Large intestine (tissue), 3 donors: ENCODE measurements around the gene AQP12A. TPM values are rescaled to one million over a fixed set of nuclear protein-coding genes. Genes with fewer than 3 reads are reported as not detected.

Experiments used
- DNase-seq, 2 donors: peaks; one replicate each; pipeline versions ENCODE4 v3.0.0 to v3.0.0-alpha.2; 2013
- H3K27ac ChIP-seq: one replicate; pipeline ENCODE4 v1.5.1; 2013; ENCODE audit warnings: low read length
- H3K27me3 ChIP-seq: 2 replicates; pipeline ENCODE4 v1.6.1; 2013; ENCODE audit warnings: low read length; ENCODE audit not compliant: control insufficient read depth, insufficient read depth
- H3K36me3 ChIP-seq: 2 replicates; pipeline ENCODE4 v1.6.1; 2013; ENCODE audit warnings: low read length; ENCODE audit not compliant: control insufficient read depth, insufficient read depth
- H3K4me1 ChIP-seq: one replicate; pipeline ENCODE4 v1.6.1; 2013; ENCODE audit warnings: low read length; ENCODE audit not compliant: control insufficient read depth, insufficient read depth
- H3K4me3 ChIP-seq: one replicate; pipeline ENCODE4 v1.5.1; 2013; ENCODE audit warnings: low read length
- H3K9me3 ChIP-seq: one replicate; pipeline ENCODE4 v1.6.1; 2013; ENCODE audit warnings: mild to moderate bottlenecking, low read depth, low read length, moderate library complexity; ENCODE audit not compliant: control insufficient read depth
- WGBS: methylation state at CpG from one replicate; pipeline ENCODE4 v1.1.5; 2013; ENCODE audit warnings: low lambda C conversion rate; ENCODE audit not compliant: insufficient coverage; 5-methylcytosine and 5-hydroxymethylcytosine counted together
- polyA plus RNA-seq: library from polyadenylated mRNA; unstranded; fragments of 120-200 nt; gene quantifications from one replicate; pipeline ENCODE4 v1.2.1, GENCODE V29; 2013

The AQP12A gene
- polyA plus RNA-seq, 1 donor: 5.0 TPM

GRCh38 chr2:240732911-240733622, 41.4 kb downstream of the AQP12A start:
- no peak overlapping the region for H3K27ac ChIP-seq
- no CpG with 5 or more reads among the region's 10 CpGs for WGBS
- no peak overlapping the region for H3K4me3 ChIP-seq
- H3K4me1 ChIP-seq: no peaks in the 10 kb centered on the region
- DNase-seq: no peak
- no peaks in the 10 kb centered on the region for H3K36me3 ChIP-seq
- no peaks in the 10 kb centered on the region for H3K27me3 ChIP-seq
- H3K9me3 ChIP-seq: no peaks in the 10 kb centered on the region

GRCh38 chr2:240733803-240734495, 42.3 kb downstream of the AQP12A start:
- Histone ChIP-seq H3K4me1 (no peaks in the 10 kb centered on the region), H3K36me3 (no peaks in the 10 kb centered on the region), H3K27ac (no peak overlapping the region), H3K27me3 (no peaks in the 10 kb centered on the region), H3K9me3 (no peaks in the 10 kb centered on the region), H3K4me3 (no peak overlapping the region)
- no CpG with 5 or more reads among the region's 24 CpGs for WGBS
- no peak for DNase-seq

GRCh38 chr2:240734756-240735155, 43.1 kb downstream of the AQP12A start:
- H3K9me3 ChIP-seq: no peaks in the 10 kb centered on the region
- no peak overlapping the region for H3K4me3 ChIP-seq
- H3K27ac ChIP-seq: no peak overlapping the region
- H3K27me3 ChIP-seq: no peaks in the 10 kb centered on the region
- DNase-seq: no peak
- H3K36me3 ChIP-seq: no peaks in the 10 kb centered on the region
- no peaks in the 10 kb centered on the region for H3K4me1 ChIP-seq
- WGBS: no CpG with 5 or more reads among the region's 17 CpGs

- DNase-seq: no peak
- Histone ChIP-seq H3K27me3 (no peaks in the 10 kb centered on the region), H3K4me1 (no peaks in the 10 kb centered on the region), H3K9me3 (no peaks in the 10 kb centered on the region), H3K4me3 (no peak overlapping the region), H3K36me3 (no peaks in the 10 kb centered on the region), H3K27ac (no peak overlapping the region)
- WGBS: 100% methylated on average over 3 of the region's 10 CpGs
Measured at GRCh38 chr2:240735476-240735875, 43.8 kb downstream of the AQP12A start.

GRCh38 chr2:240736281-240737250, 44.9 kb downstream of the AQP12A start:
- Histone ChIP-seq H3K27ac (no peak overlapping the region), H3K4me3 (no peak overlapping the region), H3K4me1 (no peaks in the 10 kb centered on the region), H3K36me3 (no peaks in the 10 kb centered on the region), H3K9me3 (no peaks in the 10 kb centered on the region), H3K27me3 (no peaks in the 10 kb centered on the region)
- no peak for DNase-seq
- WGBS: no CpG with 5 or more reads among the region's 35 CpGs

- Histone ChIP-seq H3K27me3 (no peaks in the 10 kb centered on the region), H3K4me3 (no peak overlapping the region), H3K27ac (no peak overlapping the region), H3K4me1 (no peaks in the 10 kb centered on the region), H3K9me3 (no peaks in the 10 kb centered on the region), H3K36me3 (no peaks in the 10 kb centered on the region)
- no peak for DNase-seq
- no CpG with 5 or more reads among the region's 5 CpGs for WGBS
Measured at GRCh38 chr2:240737512-240737911, 45.8 kb downstream of the AQP12A start.

- Histone ChIP-seq H3K4me1 (no peaks in the 10 kb centered on the region), H3K36me3 (no peaks in the 10 kb centered on the region), H3K27ac (no peak overlapping the region), H3K4me3 (no peak overlapping the region), H3K27me3 (no peaks in the 10 kb centered on the region), H3K9me3 (no peaks in the 10 kb centered on the region)
- no peak for DNase-seq
- WGBS: no CpG with 5 or more reads among the region's 7 CpGs
Measured at GRCh38 chr2:240737958-240738357, 46.3 kb downstream of the AQP12A start.

GRCh38 chr2:240739797-240740196, 48.1 kb downstream of the AQP12A start:
- no peaks in the 10 kb centered on the region for H3K36me3 ChIP-seq
- no peak overlapping the region for H3K4me3 ChIP-seq
- no peaks in the 10 kb centered on the region for H3K27me3 ChIP-seq
- WGBS: no CpG with 5 or more reads among the region's 16 CpGs
- H3K4me1 ChIP-seq: no peaks in the 10 kb centered on the region
- no peak overlapping the region for H3K27ac ChIP-seq
- DNase-seq: no peak
- no peaks in the 10 kb centered on the region for H3K9me3 ChIP-seq

- no peak for DNase-seq
- Histone ChIP-seq H3K4me3 (no peak overlapping the region), H3K27me3 (no peaks in the 10 kb centered on the region), H3K9me3 (no peaks in the 10 kb centered on the region), H3K36me3 (no peaks in the 10 kb centered on the region), H3K4me1 (no peaks in the 10 kb centered on the region), H3K27ac (no peak overlapping the region)
- no CpG with 5 or more reads among the region's 18 CpGs for WGBS
Measured at GRCh38 chr2:240741091-240741490, 49.4 kb downstream of the AQP12A start.

- Histone ChIP-seq H3K4me1 (no peaks in the 10 kb centered on the region), H3K9me3 (no peaks in the 10 kb centered on the region), H3K27ac (no peak overlapping the region), H3K36me3 (no peaks in the 10 kb centered on the region), H3K27me3 (no peaks in the 10 kb centered on the region), H3K4me3 (no peak overlapping the region)
- no peak for DNase-seq
- no CpG with 5 or more reads among the region's 13 CpGs for WGBS
Measured at GRCh38 chr2:240742602-240743095, 51.0 kb downstream of the AQP12A start.
